ENCODE measurements around the gene FRMD4B.

DNA sequence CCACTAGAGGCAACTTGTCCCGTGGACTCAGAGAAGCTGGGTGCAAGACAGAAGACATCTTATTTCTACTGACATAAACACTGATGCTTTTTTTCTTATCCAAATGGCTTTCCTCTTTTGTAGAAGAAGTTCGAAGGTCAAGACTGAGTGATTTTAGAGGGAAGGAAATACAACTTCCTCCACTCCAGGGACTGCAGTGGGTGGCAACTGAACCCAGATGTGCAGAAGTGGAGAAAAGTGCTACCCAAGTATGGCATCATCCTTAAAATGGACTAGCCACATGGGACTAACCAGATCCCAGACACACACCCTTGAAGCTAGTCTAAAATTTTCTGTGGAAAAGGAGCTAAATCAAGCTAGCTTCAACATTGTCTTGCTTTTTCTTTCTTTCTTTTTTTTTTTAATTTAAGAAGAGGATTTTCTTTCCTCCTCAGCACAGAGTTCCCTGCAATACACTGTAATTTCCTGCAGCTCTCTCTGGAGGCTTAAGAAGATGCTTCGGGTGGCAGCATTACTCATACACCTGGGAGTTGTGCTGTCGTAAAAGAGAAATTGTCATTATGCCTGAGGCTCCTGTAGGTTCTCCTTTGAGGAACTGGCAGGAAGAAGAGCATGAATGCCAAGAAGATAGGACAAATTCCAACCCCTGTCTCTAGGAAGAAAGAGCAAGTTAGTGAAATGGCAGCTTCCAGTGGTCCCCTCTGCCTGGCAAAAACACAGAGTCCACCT, 3.8 kb upstream of the FRMD4B start:
- TF ChIP-seq, protein P1, sequence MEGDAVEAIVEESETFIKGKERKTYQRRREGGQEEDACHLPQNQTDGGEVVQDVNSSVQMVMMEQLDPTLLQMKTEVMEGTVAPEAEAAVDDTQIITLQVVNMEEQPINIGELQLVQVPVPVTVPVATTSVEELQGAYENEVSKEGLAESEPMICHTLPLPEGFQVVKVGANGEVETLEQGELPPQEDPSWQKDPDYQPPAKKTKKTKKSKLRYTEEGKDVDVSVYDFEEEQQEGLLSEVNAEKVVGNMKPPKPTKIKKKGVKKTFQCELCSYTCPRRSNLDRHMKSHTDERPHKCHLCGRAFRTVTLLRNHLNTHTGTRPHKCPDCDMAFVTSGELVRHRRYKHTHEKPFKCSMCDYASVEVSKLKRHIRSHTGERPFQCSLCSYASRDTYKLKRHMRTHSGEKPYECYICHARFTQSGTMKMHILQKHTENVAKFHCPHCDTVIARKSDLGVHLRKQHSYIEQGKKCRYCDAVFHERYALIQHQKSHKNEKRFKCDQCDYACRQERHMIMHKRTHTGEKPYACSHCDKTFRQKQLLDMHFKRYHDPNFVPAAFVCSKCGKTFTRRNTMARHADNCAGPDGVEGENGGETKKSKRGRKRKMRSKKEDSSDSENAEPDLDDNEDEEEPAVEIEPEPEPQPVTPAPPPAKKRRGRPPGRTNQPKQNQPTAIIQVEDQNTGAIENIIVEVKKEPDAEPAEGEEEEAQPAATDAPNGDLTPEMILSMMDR (IDR thresholded peaks at IDR 0.05), result no peak
- no peak for TF ChIP-seq POLR2A (IDR thresholded peaks at IDR 0.05)

All from lower leg skin (tissue), 3 donors.